HCT116 (cell line): ENCODE measurements around the gene LASP1.

Source experiments
- CBX3 ChIP-seq: IDR thresholded peaks from 2 replicates; pipeline ENCODE4 v1.6.1; 2012; ENCODE audit warnings: low read depth
- EZH2 ChIP-seq: fragments of 200-600 bp; sonication (generic); IDR thresholded peaks from 2 replicates; pipeline ENCODE4 v1.6.1; 2017; ENCODE audit warnings: antibody characterized with exemption, mixed run types
- FOSL1 ChIP-seq: IDR thresholded peaks from 2 replicates; pipeline ENCODE4 v1.6.1; 2012; ENCODE audit warnings: low read depth
- POLR2A ChIP-seq: IDR thresholded peaks from 2 replicates; pipeline ENCODE4 v1.7.0; 2011; ENCODE audit warnings: borderline replicate concordance; ENCODE audit not compliant: insufficient read depth, insufficient read length; ENCODE audit errors: extremely low read depth
- POLR2AphosphoS5 ChIP-seq: IDR thresholded peaks from 2 replicates; pipeline ENCODE4 v1.6.1; 2011; ENCODE audit warnings: mild to moderate bottlenecking, low read depth, low read length, moderate library complexity
- RAD21 ChIP-seq: IDR thresholded peaks from 2 replicates; pipeline ENCODE4 v1.6.1; 2012; ENCODE audit warnings: low read depth, mild to moderate bottlenecking
- SIN3A ChIP-seq: IDR thresholded peaks from 2 replicates; pipeline ENCODE4 v1.6.1; 2012; ENCODE audit warnings: low read depth
- SRF ChIP-seq: IDR thresholded peaks from 2 replicates; pipeline ENCODE4 v1.6.1; 2012; ENCODE audit warnings: low read depth
- YY1 ChIP-seq: IDR thresholded peaks from 2 replicates; pipeline ENCODE4 v1.6.1; 2011; ENCODE audit warnings: low read length, low read depth, moderate library complexity, mild to moderate bottlenecking; ENCODE audit not compliant: insufficient replicate concordance; ENCODE audit errors: extremely low read depth
- ZFX ChIP-seq: fragments of 450-650 bp; IDR thresholded peaks from 2 replicates; pipeline ENCODE4 v1.6.1; 2017
- TF ChIP-seq, protein P1 (sequence below): IDR thresholded peaks from 2 replicates; pipeline ENCODE4 v1.6.1; 2012
- TF ChIP-seq, protein P2 (sequence below), 3 experiments: fragments of 200-600 bp in 1 of 3; sonication (generic) in 1 of 3; IDR thresholded peaks in 2 of 3; conservative IDR thresholded peaks in 1 of 3; 2 replicates each; pipeline ENCODE4 v1.5.1; 2012 to 2017; ENCODE audit warnings: low read depth in 2 of 3, low read length in 2 of 3, antibody characterized with exemption in 1 of 3, borderline replicate concordance in 1 of 3, control low read depth in 1 of 3, mild to moderate bottlenecking in 1 of 3, mixed read lengths in 1 of 3, mixed run types in 1 of 3, moderate library complexity in 1 of 3; ENCODE audit not compliant: insufficient read depth in 1 of 3
- TF ChIP-seq, protein P3 (sequence below): IDR thresholded peaks from 2 replicates; pipeline ENCODE4 v1.6.1; 2012
- TF ChIP-seq, protein P4 (sequence below): IDR thresholded peaks from 2 replicates; pipeline ENCODE4 v1.6.1; 2011; ENCODE audit warnings: mild to moderate bottlenecking, low read length, moderate library complexity; ENCODE audit not compliant: insufficient replicate concordance; ENCODE audit errors: extremely low read depth

DNA sequence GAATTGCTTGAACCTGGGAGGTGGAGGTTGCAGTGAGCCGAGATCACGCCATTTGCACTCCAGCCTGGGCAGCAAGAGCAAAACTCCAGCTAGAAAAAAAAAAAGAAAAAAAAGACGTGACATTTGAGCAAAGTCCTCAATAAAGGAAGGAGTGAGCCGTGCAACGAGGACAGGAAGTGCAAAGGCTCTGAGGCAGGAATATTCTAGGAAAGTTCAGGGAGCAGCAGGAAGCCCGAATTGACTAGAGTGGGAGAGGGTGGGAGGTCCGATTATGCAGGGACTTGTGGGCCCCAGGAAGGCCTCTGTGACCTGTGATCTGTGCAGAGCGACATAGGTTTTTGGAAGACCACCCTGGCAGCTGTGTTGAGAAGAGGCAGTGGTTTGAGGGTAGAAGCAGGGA, 46.9 kb downstream of the LASP1 start:
- TF ChIP-seq, protein P1, sequence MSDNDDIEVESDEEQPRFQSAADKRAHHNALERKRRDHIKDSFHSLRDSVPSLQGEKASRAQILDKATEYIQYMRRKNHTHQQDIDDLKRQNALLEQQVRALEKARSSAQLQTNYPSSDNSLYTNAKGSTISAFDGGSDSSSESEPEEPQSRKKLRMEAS: no peak
- TF ChIP-seq, protein P2, sequence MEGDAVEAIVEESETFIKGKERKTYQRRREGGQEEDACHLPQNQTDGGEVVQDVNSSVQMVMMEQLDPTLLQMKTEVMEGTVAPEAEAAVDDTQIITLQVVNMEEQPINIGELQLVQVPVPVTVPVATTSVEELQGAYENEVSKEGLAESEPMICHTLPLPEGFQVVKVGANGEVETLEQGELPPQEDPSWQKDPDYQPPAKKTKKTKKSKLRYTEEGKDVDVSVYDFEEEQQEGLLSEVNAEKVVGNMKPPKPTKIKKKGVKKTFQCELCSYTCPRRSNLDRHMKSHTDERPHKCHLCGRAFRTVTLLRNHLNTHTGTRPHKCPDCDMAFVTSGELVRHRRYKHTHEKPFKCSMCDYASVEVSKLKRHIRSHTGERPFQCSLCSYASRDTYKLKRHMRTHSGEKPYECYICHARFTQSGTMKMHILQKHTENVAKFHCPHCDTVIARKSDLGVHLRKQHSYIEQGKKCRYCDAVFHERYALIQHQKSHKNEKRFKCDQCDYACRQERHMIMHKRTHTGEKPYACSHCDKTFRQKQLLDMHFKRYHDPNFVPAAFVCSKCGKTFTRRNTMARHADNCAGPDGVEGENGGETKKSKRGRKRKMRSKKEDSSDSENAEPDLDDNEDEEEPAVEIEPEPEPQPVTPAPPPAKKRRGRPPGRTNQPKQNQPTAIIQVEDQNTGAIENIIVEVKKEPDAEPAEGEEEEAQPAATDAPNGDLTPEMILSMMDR (IDR thresholded peaks at IDR 0.05 in 2 of 3, conservative IDR thresholded peaks at IDR 0.05 in 1 of 3; ENCODE audit: borderline replicate concordance in 1 of 3, insufficient read depth in 1 of 3, low read depth in 2 of 3, low read length in 2 of 3): no peak
- TF ChIP-seq RAD21 (no peak), YY1 (no peak), SIN3A (no peak), ZFX (no peak), POLR2AphosphoS5 (no peak), CBX3 (no peak), POLR2A (no peak), FOSL1 (no peak), EZH2 (no peak), SRF (no peak)
- TF ChIP-seq, protein P3, sequence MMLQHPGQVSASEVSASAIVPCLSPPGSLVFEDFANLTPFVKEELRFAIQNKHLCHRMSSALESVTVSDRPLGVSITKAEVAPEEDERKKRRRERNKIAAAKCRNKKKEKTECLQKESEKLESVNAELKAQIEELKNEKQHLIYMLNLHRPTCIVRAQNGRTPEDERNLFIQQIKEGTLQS: no peak
- TF ChIP-seq, protein P4, sequence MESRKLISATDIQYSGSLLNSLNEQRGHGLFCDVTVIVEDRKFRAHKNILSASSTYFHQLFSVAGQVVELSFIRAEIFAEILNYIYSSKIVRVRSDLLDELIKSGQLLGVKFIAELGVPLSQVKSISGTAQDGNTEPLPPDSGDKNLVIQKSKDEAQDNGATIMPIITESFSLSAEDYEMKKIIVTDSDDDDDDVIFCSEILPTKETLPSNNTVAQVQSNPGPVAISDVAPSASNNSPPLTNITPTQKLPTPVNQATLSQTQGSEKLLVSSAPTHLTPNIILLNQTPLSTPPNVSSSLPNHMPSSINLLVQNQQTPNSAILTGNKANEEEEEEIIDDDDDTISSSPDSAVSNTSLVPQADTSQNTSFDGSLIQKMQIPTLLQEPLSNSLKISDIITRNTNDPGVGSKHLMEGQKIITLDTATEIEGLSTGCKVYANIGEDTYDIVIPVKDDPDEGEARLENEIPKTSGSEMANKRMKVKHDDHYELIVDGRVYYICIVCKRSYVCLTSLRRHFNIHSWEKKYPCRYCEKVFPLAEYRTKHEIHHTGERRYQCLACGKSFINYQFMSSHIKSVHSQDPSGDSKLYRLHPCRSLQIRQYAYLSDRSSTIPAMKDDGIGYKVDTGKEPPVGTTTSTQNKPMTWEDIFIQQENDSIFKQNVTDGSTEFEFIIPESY: no peak
